Pancreas (tissue), 10 donors: ENCODE data around the gene LSMEM2. TPM values are rescaled to one million over a fixed set of nuclear protein-coding genes. Genes with fewer than 3 reads are reported as not detected.

ENCODE experiments used
- ATAC-seq, 4 donors: fragments of 200-7000 bp; cut with Tn5 transposase; one replicate each; pipeline versions ENCODE4 v1.8.0 to v1.9.1; 2020; ENCODE audit warnings: mild to moderate bottlenecking in 4 of 4, moderate library complexity in 4 of 4
- DNase-seq, 6 donors: peaks; one replicate each; pipeline ENCODE4 v3.0.0-alpha.2; 2020
- FAIRE-seq: peaks from 2 replicates; lab custom pipeline; 2012; peaks lifted over from hg19 to GRCh38; lab: Jason Lieb, UNC
- H3K27ac ChIP-seq, 4 donors: fragments of 200-600 bp; sonication (generic); 1 replicate in 3 of 4; 2 replicates in 1 of 4; pipeline versions ENCODE4 v1.5.0 to v1.8.0; 2020
- H3K27me3 ChIP-seq, 4 donors: fragments of 200-600 bp; one replicate each; pipeline ENCODE4 v1.8.0; 2021
- H3K36me3 ChIP-seq, 3 donors: fragments of 200-600 bp; sonication (generic) in 1 of 3; one replicate each; pipeline versions ENCODE4 v1.5.0 to v1.8.0; 2020 to 2021
- H3K4me1 ChIP-seq, 3 donors: fragments of 200-600 bp; one replicate each; pipeline ENCODE4 v1.8.0; 2021
- H3K4me3 ChIP-seq, 4 donors: fragments of 200-600 bp; sonication (generic) in 2 of 4; one replicate each; pipeline versions ENCODE4 v1.5.0 to v1.8.0; 2020 to 2021
- H3K9me3 ChIP-seq, 4 donors: fragments of 200-600 bp; one replicate each; pipeline ENCODE4 v1.8.0; 2021
- WGBS, 2 donors: extraction: QIAGEN DNeasy Blood & Tissue Kit; methylation state at CpG; one replicate each; pipeline ENCODE4 v1.1.7; 2013; 5-methylcytosine and 5-hydroxymethylcytosine counted together
- intact Hi-C, 3 donors: fragments of 100-400 bp; cut with DNase I; formaldehyde crosslinking; loops; one replicate each; pipeline versions ENCODE4 v1.11.1 to v1.14.2; 2022
- polyA plus RNA-seq, 2 donors: library from polyadenylated mRNA; stranded (reverse); fragments of 200-250 nt; gene quantifications; one replicate each; pipeline ENCODE4 v1.2.3, GENCODE V29; 2013
- total RNA-seq, 6 donors: library from RNA; stranded (reverse); fragmentation: NEBNext Ultra II Directional in 4 of 6; extraction: Animal tissue kit (Norgen Biotek cat#: 25700) in 4 of 6; gene quantifications; one replicate each; pipeline versions ENCODE4 v1.2.1 to v1.2.4, GENCODE V29; 2021 to 2023
- TF ChIP-seq, protein P1 (sequence below), 4 donors: fragments of 200-600 bp; sonication (generic) in 3 of 4; IDR thresholded peaks; one replicate each; pipeline versions ENCODE4 v1.5.0 to v1.8.0; 2021; ENCODE audit warnings: antibody characterized with exemption in 4 of 4
- donor health status: healthy with polysubstance abuse.
- donor health status: DM: no; HTN: no; CAD: no; lungs with moderate emphysema.
- donor health status: DM: no; HTN: no; CAD: no.
- donor health status: control.
- donor health status: control.
- donor health status: Bipolar disorder and iron deficiency.
- donor health status: DM: yes; HTN: yes; CAD: no.
- donor health status: DM: no; HTN: no; CAD: no.
- donor health status: DM: no; HTN: no; CAD: no.
- donor health status: DM: yes; HTN: yes; CAD: no.

The LSMEM2 gene
- total and polyA plus RNA-seq, 8 donors: 0.12 to 2.1 (median 0.15) TPM; not detected in 5

DNA sequence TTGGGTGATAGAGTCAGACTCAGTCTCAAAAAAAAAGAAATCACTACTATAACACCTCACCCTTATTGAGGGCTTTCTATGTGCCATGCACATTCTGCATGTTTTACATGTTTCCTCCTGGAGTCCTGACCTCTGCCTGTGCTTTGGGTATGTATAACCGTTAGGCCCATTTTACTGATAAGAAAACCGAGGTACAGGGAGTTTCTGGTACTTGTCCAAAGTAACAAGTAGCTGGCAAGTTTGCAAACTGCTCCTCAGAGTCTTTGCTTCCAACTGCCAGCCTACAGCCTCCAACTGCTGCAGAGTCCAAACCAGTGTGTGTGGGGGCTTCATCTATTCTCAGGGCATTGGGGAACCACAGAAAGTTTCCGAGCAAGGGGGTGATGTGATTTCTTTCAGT lies 46.6 kb upstream of the LSMEM2 start:
- DNase-seq (no peak), ATAC-seq (no peak), FAIRE-seq (no peak)
- intact Hi-C loops: no loop called here
- TF ChIP-seq, protein P1, sequence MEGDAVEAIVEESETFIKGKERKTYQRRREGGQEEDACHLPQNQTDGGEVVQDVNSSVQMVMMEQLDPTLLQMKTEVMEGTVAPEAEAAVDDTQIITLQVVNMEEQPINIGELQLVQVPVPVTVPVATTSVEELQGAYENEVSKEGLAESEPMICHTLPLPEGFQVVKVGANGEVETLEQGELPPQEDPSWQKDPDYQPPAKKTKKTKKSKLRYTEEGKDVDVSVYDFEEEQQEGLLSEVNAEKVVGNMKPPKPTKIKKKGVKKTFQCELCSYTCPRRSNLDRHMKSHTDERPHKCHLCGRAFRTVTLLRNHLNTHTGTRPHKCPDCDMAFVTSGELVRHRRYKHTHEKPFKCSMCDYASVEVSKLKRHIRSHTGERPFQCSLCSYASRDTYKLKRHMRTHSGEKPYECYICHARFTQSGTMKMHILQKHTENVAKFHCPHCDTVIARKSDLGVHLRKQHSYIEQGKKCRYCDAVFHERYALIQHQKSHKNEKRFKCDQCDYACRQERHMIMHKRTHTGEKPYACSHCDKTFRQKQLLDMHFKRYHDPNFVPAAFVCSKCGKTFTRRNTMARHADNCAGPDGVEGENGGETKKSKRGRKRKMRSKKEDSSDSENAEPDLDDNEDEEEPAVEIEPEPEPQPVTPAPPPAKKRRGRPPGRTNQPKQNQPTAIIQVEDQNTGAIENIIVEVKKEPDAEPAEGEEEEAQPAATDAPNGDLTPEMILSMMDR (IDR thresholded peaks at IDR 0.05): no peak
- Histone ChIP-seq H3K4me1 (peaks cover 0 to 10% (median 0%) of the 10 kb centered on the region in 3 donors), H3K27me3 (no peaks in the 10 kb centered on the region), H3K27ac (no peak overlapping the region), H3K9me3 (no peaks in the 10 kb centered on the region), H3K36me3 (no peaks in the 10 kb centered on the region), H3K4me3 (no peak overlapping the region)
- 41 to 52% methylated on average over 3 of the region's 3 CpGs for WGBS, 2 donors

GRCh38 chr3:50233176-50233575 lies 45.7 kb upstream of the LSMEM2 start:
- Histone ChIP-seq H3K27me3 (no peaks in the 10 kb centered on the region), H3K36me3 (no peaks in the 10 kb centered on the region), H3K9me3 (no peaks in the 10 kb centered on the region), H3K4me3 (no peak overlapping the region), H3K27ac (no peak overlapping the region), H3K4me1 (peaks cover 1 to 5% (median 3%) of the 10 kb centered on the region in 3 donors)
- FAIRE-seq: no peak
- WGBS, 2 donors: 82 to 87% methylated on average over 4 of the region's 4 CpGs
- TF ChIP-seq, protein P1 (IDR thresholded peaks at IDR 0.05): no peak
- no peak for ATAC-seq
- intact Hi-C loops: no loop called here
- DNase-seq: peak in 1 of 6 donors; percentile 42

GRCh38 chr3:50235716-50236483 lies 43.0 kb upstream of the LSMEM2 start, which contains the start of gene GNAI2:
TSS of gene GNAI2 (plus strand) at chr3:50236204. CDS start at chr3:50236336, 132 bp downstream.
- Histone ChIP-seq H3K36me3 (no peaks in the 10 kb centered on the region), H3K4me3 (peak within 1 kb of the TSS; percentile 51 to 78 (median 74)), H3K9me3 (no peaks in the 10 kb centered on the region), H3K27ac (peak within 1 kb of the TSS; percentile 44 to 87 (median 79)), H3K27me3 (no peaks in the 10 kb centered on the region), H3K4me1 (peaks cover 3 to 12% (median 11%) of the 10 kb centered on the region in 3 donors)
- TF ChIP-seq, protein P1 (IDR thresholded peaks at IDR 0.05): no peak
- DNase-seq: peak; percentile 95 to 99 (median 99)
- intact Hi-C loops: no loop called here
- peak; percentile 87 to 94 (median 90) for ATAC-seq
- FAIRE-seq: peak; percentile 98
- WGBS, 2 donors: 1% methylated on average over 51 to 75 of the region's 75 CpGs

DNA sequence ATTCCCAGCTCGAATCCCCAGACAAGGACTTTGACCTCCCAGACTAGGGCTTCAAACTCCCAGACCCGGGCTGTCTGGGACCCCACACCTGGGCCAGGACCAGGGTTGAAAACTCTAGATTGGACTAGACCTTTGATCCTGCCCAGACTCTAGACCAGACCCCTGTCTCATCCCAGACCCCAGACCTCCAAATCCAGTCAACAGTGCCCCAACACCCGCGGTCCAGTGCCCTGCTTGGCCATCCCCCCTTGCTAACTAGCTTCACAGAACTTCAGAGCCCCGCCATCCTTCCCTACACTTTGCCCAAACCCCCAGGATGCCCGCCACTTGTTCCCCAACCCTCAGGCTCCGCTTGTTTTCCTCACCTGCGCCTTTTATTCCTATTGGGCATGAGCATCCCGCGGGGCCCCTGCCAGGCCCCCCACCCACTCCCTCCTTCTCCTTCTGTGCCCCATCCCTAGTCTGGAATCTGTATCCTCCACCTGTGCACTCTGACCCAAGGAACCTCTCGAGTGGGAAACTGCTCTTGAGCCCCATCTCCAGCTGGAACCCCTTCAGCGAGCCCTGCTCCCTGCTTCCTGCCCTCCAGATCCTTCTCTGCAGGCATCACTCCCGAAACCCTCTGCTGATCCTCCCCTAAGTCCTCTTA lies 42.3 kb upstream of the LSMEM2 start:
- DNase-seq (no peak), ATAC-seq (no peak), FAIRE-seq (no peak)
- peaks cover 3 to 12% (median 12%) of the 10 kb centered on the region in 3 donors for H3K4me1 ChIP-seq
- H3K9me3 ChIP-seq: no peaks in the 10 kb centered on the region
- peak overlapping the region; percentile 51 to 78 (median 74) for H3K4me3 ChIP-seq
- intact Hi-C loops: no loop called here
- peak overlapping the region; percentile 42 to 84 (median 68) for H3K27ac ChIP-seq
- TF ChIP-seq, protein P1 (IDR thresholded peaks at IDR 0.05): no peak
- WGBS, 2 donors: 16 to 18% methylated on average over 13 of the region's 13 CpGs
- no peaks in the 10 kb centered on the region for H3K27me3 ChIP-seq
- H3K36me3 ChIP-seq: no peaks in the 10 kb centered on the region
